SK-N-SH treated with all-trans-retinoic acid at 6 μM for 48 hours (cell line): ENCODE measurements around the gene MADD.

Experiments
- ATAC-seq: fragments of 200-7000 bp; cut with Tn5 transposase; 3 replicates; pipeline ENCODE4 v1.9.1; 2020; ENCODE audit warnings: mild to moderate bottlenecking, moderate library complexity
- ARNTL ChIP-seq: fragments of 450-650 bp; formaldehyde crosslinking; IDR thresholded peaks from 2 replicates; pipeline ENCODE4 v1.5.0; 2020; ENCODE audit warnings: low read depth, mild to moderate bottlenecking, moderate library complexity, borderline replicate concordance
- BACH2 ChIP-seq: fragments of 250-450 bp; sonication (Bioruptor Pico); IDR thresholded peaks from 2 replicates; pipeline ENCODE4 v1.9.0; 2021; ENCODE audit warnings: mild to moderate bottlenecking, borderline replicate concordance
- CREB5 ChIP-seq: fragments of 250-450 bp; sonication (Bioruptor Pico); IDR thresholded peaks from 2 replicates; pipeline ENCODE4 v1.5.1; 2020; ENCODE audit warnings: low read depth, mild to moderate bottlenecking, moderate library complexity
- CSDC2 ChIP-seq: fragments of 250-450 bp; sonication (Bioruptor Pico); IDR thresholded peaks from 2 replicates; pipeline ENCODE4 v1.5.0; 2020; ENCODE audit warnings: mild to moderate bottlenecking, moderate library complexity
- CSRNP3 ChIP-seq: fragments of 250-450 bp; sonication (Bioruptor Pico); IDR thresholded peaks from 2 replicates; pipeline ENCODE4 v1.5.1; 2021; ENCODE audit warnings: mild to moderate bottlenecking, moderate library complexity
- ESRRG ChIP-seq: fragments of 250-450 bp; sonication (Bioruptor Pico); IDR thresholded peaks from 2 replicates; pipeline ENCODE4 v1.6.1; 2021; ENCODE audit warnings: mild to moderate bottlenecking
- GLIS3 ChIP-seq: fragments of 250-450 bp; sonication (Bioruptor Pico); IDR thresholded peaks from 2 replicates; pipeline ENCODE4 v1.5.0; 2020; ENCODE audit warnings: mild to moderate bottlenecking, moderate library complexity
- ISL1 ChIP-seq: fragments of 250-450 bp; sonication (Bioruptor Pico); IDR thresholded peaks from 2 replicates; pipeline ENCODE4 v2.1.2; 2022; ENCODE audit warnings: mild to moderate bottlenecking, moderate library complexity
- OSR1 ChIP-seq: fragments of 250-450 bp; sonication (Bioruptor Pico); IDR thresholded peaks from 2 replicates; pipeline ENCODE4 v1.8.0; 2022; ENCODE audit warnings: moderate library complexity, mild to moderate bottlenecking, inconsistent platforms
- PATZ1 ChIP-seq: fragments of 250-450 bp; sonication (Bioruptor Pico); IDR thresholded peaks from 2 replicates; pipeline ENCODE4 v1.8.0; 2020; ENCODE audit warnings: mild to moderate bottlenecking, moderate library complexity, borderline replicate concordance
- PPARA ChIP-seq: fragments of 250-450 bp; sonication (Bioruptor Pico); IDR thresholded peaks from 2 replicates; pipeline ENCODE4 v1.5.0; 2020; ENCODE audit warnings: mild to moderate bottlenecking, borderline replicate concordance
- RARB ChIP-seq: fragments of 250-450 bp; sonication (Bioruptor Pico); IDR thresholded peaks from 2 replicates; pipeline ENCODE4 v1.8.0; 2021; ENCODE audit warnings: mild to moderate bottlenecking, moderate library complexity
- SNAI2 ChIP-seq: fragments of 250-450 bp; sonication (Bioruptor Pico); IDR thresholded peaks from 2 replicates; pipeline ENCODE4 v1.5.0; 2020; ENCODE audit warnings: mild to moderate bottlenecking, moderate library complexity
- TCF4 ChIP-seq: fragments of 250-450 bp; sonication (Bioruptor Pico); IDR thresholded peaks from 2 replicates; pipeline ENCODE4 v1.8.0; 2021; ENCODE audit warnings: mild to moderate bottlenecking, moderate library complexity, borderline replicate concordance
- TOX ChIP-seq: fragments of 250-450 bp; sonication (Bioruptor Pico); IDR thresholded peaks from 2 replicates; pipeline ENCODE4 v1.8.0; 2021; ENCODE audit warnings: mild to moderate bottlenecking, moderate library complexity, borderline replicate concordance
- TSHZ2 ChIP-seq: fragments of 250-450 bp; sonication (Bioruptor Pico); IDR thresholded peaks from 2 replicates; pipeline ENCODE4 v1.5.0; 2020; ENCODE audit warnings: mild to moderate bottlenecking, moderate library complexity
- ZC3H10 ChIP-seq: fragments of 250-450 bp; sonication (Bioruptor Pico); IDR thresholded peaks from 2 replicates; pipeline ENCODE4 v1.5.1; 2021; ENCODE audit warnings: mild to moderate bottlenecking, moderate library complexity
- ZFP3 ChIP-seq: fragments of 250-450 bp; sonication (Bioruptor Pico); IDR thresholded peaks from 2 replicates; pipeline ENCODE4 v1.5.0; 2020; ENCODE audit warnings: mild to moderate bottlenecking, moderate library complexity
- ZFP30 ChIP-seq: fragments of 450-650 bp; formaldehyde crosslinking; IDR thresholded peaks from 2 replicates; pipeline ENCODE4 v1.5.0; 2022; ENCODE audit warnings: mild to moderate bottlenecking, moderate library complexity
- ZNF565 ChIP-seq: fragments of 450-650 bp; formaldehyde crosslinking; conservative IDR thresholded peaks from 2 replicates; pipeline ENCODE4 v1.5.0; 2020; ENCODE audit warnings: low read depth, mild to moderate bottlenecking, moderate library complexity
- ZNF70 ChIP-seq: fragments of 450-650 bp; formaldehyde crosslinking; IDR thresholded peaks from 2 replicates; pipeline ENCODE4 v1.5.0; 2020; ENCODE audit warnings: mild to moderate bottlenecking, moderate library complexity
- ZNF8 ChIP-seq: fragments of 450-650 bp; formaldehyde crosslinking; IDR thresholded peaks from 2 replicates; pipeline ENCODE4 v1.5.0; 2020; ENCODE audit warnings: mild to moderate bottlenecking, moderate library complexity

MADD gene

GRCh38 chr11:47353978-47354774, 84.2 kb downstream of the MADD start:
- no peak for ATAC-seq
- no peak for TF ChIP-seq OSR1 (CRISPR knock-in tag)
- TF ChIP-seq ZFP30, result no peak
- no peak for TF ChIP-seq TCF4
- TF ChIP-seq PPARA (CRISPR knock-in tag), result no peak
- TF ChIP-seq ZNF8, result no peak
- no peak for TF ChIP-seq ESRRG (CRISPR knock-in tag)
- no peak for TF ChIP-seq ISL1 (CRISPR knock-in tag)
- no peak for TF ChIP-seq RARB
- no peak for TF ChIP-seq TOX
- no peak for TF ChIP-seq CSDC2
- no peak for TF ChIP-seq ZNF70 (CRISPR knock-in tag)
- no peak for TF ChIP-seq ARNTL
- no peak for TF ChIP-seq ZC3H10 (CRISPR knock-in tag)
- TF ChIP-seq ZFP3 (CRISPR knock-in tag), result no peak
- TF ChIP-seq TSHZ2 (CRISPR knock-in tag), result no peak
- no peak for TF ChIP-seq CREB5 (CRISPR knock-in tag)
- TF ChIP-seq SNAI2 (CRISPR knock-in tag), result no peak

- ATAC-seq, result no peak
- TF ChIP-seq OSR1 (CRISPR knock-in tag) (no peak), ZNF70 (CRISPR knock-in tag) (no peak), TSHZ2 (CRISPR knock-in tag) (no peak), TOX (no peak), ZFP3 (CRISPR knock-in tag) (no peak), ISL1 (CRISPR knock-in tag) (no peak), CSRNP3 (CRISPR knock-in tag) (no peak), PPARA (CRISPR knock-in tag) (no peak), BACH2 (CRISPR knock-in tag) (no peak), PATZ1 (CRISPR knock-in tag) (no peak), ZNF565 (CRISPR knock-in tag) (no peak), RARB (no peak), CREB5 (CRISPR knock-in tag) (no peak), SNAI2 (CRISPR knock-in tag) (no peak), ESRRG (CRISPR knock-in tag) (no peak), CSDC2 (no peak), GLIS3 (CRISPR knock-in tag) (no peak)
Measured at GRCh38 chr11:47354913-47355282, 85.0 kb downstream of the MADD start.
